Activated CD4-positive, alpha-beta T cell treated with anti-CD3 and anti-CD28 coated beads for 24 hours (primary cell): ENCODE data around the gene MLLT10.
A peak's percentile ranks its signal among the peaks of the same experiment; 100 is the strongest.

Experiments used
- DNase-seq, 2 donors: peaks; one replicate each; pipeline ENCODE4 v3.0.0-alpha.2; 2020; ENCODE audit warnings: low read depth in 2 of 2

Gene MLLT10

DNA sequence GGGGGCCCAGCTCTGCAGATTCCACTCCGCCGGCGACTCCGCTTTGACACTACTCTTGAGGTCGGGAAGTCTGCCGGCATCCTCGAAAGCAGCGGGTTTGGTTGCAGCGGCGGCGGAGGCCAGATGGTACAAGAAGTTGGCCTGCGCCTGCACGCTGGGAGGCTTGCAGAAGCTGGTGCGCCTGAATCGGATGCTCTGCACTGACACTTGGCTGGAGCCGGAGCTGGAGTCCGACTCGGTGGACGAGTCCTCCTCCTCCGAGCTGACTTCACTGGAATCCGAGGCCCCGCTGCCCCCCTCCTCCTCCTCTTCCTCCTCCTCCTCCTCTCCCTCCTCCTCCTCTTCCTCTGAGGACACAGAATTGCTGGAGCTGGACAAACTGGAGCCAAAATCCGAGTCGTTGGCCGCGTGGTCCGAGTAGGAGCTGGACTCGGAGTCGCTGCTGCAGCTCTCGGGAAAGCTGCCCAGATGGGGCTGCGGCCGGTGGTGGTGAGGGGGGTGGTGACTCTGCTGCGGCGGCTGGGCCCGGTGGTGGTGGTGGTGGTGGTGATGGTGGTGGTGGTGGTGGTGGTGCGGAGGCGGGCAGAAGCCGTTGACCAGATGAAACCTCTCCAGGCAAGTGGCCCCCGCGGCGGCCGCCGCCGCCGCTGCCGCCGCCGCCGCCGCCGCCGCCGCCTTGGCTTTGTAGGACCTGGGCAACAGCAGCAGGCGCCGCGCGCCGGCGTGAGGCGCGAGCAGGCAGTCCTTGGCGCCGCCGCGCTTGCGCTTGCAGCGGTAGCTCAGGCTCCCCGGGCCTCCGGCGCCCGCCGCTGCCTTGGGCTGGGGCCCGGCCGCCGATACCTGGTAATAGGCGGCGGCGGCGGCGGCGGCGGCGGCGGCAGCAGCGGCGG is 17.5 kb upstream of the MLLT10 start:
- DNase-seq, result peak in 1 of 2 donors; percentile 33

DNA sequence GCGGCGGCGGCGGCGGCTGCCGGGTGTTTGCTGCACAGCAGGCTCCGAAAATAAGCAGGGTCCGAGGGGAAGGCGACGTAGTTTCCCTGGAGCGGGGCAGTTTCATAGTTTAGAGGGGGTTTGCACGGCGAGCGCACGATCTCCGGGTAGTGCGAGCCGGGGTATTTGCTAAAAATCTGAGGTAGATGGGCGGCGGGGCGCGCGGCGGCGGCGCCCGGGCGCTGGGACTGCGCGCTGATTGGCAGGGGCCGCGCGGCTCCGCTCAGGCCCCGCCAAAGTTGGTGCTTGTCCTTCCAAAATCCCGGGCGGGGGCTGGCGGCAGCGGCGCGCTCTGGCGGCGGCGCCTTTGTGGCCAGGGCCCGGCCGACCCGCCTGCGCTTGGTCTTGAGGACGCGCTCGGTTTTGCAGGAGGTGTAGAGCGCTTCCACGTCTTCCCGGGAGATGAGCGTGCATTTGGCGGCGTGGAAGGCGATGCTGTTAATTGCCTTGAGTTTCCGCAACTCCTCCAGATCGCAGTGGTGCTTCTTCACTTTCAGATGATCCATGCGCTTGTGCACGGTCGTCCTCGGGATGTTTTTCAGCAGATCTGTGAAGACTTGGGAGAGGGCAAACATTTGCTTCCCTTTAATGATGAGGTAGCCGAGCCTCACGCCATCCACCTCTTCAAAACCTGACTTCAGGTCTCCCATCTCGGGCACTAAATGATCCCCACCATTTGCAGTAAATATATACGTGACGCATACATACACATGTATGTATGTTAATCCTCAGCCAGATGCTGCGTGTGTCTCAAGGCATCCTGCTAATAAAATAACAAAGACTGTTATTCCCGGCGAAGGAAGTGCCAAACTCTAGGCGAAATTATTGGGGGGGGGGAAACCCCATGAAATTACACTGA is 16.6 kb upstream of the MLLT10 start:
- no peak for DNase-seq

DNA sequence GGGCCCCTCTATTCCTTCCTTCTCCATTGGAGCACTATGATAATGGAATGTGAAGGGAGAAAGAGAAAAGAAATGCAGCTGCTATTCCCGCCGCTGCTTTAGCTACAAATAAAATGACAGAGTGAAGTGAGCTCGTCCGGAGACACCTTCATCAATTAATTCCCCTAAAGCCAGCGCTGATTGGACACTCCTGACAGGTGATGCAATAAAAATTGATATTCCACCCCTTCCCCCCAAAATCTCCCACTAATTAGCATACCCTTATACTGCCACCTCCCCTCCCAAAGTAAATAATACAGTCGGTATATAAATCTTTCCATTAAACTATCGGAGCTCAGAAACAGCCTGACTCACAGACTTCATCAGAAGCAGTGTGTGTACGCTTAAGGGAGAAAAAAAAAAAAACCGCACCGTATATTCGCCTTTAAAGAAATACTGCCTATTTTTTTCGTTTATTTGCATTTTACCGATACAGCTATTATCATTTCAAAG is 15.8 kb upstream of the MLLT10 start:
- no peak for DNase-seq

DNA sequence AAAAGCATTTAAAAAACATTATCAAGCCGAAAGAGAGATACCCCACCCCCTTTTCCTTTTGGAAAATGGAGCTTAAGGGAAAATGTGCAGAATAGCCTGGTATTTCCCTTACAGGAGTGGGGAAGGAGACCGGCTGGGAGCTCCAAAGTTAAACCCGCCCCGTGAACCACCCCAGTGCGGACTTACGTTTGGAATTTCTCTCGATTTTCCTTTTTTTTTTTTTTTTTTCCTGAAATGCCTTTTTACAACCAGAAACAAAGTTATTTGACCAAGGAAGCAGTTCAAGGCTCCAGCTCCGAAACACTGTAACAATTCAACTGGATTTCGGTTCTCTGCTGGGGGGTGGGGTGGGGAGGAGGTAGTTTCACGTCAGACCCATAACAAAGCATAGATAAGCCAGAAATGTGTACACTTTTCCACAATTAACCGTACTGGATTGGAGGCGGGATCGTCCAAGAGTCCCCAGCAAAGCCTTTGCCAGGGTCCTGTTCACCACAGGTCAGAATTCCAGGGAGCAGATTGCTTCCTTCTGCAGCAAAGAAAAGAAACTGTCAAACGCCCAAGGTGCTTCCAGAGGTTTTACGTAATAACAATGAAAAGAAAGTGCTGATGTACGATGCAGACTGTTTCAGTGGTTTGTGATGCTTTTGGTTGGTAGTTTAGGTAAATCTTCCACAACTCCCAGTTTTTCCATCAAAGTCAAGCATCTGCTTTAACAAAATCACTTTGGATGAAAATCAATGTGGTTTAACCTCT is 15.2 kb upstream of the MLLT10 start:
- DNase-seq, result no peak

DNA sequence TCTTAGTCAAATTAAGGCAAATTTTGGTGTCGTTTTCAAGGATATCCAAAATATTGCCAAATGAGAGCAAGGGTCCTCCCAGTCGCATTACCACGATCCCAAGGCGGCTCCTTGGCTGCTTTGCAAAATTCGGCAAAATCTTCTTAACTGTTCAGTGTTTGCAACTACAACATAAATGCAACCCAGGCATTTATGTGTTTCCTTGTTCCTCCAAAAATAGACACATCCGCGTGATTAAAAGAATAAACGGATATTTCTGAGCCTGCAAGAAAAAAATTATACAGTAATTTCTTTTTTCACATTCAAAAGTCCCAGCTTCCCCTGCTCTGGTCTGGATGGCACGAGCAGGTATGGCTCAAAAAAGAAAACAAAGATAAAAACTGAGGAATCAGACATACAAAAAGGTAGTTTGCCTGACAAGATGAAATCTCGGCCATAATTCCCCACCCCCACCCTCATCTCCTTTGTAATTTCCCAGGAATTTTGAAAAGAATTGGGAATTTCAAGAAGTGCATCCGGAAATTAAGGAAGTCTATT is 14.6 kb upstream of the MLLT10 start:
- DNase-seq, result no peak

- no peak for DNase-seq
These were observed 14.0 kb upstream of the MLLT10 start for GRCh38 chr10:21519941-21520436.

- DNase-seq, result no peak
These were observed 13.5 kb upstream of the MLLT10 start for GRCh38 chr10:21520509-21520908.

- DNase-seq, result no peak
These were observed 13.1 kb upstream of the MLLT10 start for GRCh38 chr10:21520949-21521348.

DNA sequence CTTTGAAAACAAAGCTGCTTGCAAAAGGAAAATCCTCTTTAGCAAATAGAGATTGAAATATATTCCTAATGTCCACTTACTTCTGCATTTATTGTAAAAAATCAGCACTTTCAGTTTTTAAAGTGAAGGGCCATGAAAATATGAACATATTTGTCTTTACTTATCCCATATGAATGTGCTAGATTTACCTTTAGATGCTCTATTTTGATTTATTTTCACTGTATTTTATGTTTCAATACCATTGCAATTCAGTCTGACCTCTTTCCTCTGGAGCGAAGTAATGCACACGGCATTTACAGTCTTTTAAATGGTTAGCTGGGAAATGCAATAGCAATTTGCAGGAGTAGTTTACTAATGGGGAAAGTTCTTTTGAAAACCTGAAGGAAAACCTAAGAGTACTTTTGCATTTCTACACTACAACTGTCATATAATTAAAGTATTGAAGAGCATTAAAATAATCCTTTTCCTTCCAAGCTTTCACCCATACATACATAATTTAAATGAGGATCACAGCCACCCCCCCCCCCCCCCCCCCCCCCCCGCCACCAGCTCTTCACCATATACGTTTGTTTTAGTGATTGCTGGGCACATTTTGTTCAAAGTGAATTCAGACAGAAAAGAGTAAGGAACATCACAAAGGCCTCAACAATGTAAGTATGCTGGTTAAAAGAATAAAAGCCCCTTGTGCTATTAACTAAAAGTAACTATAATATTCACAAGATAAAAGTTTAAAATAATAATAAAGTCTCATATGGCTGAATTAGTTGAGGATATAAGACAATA is 12.1 kb upstream of the MLLT10 start:
- no peak for DNase-seq

DNA sequence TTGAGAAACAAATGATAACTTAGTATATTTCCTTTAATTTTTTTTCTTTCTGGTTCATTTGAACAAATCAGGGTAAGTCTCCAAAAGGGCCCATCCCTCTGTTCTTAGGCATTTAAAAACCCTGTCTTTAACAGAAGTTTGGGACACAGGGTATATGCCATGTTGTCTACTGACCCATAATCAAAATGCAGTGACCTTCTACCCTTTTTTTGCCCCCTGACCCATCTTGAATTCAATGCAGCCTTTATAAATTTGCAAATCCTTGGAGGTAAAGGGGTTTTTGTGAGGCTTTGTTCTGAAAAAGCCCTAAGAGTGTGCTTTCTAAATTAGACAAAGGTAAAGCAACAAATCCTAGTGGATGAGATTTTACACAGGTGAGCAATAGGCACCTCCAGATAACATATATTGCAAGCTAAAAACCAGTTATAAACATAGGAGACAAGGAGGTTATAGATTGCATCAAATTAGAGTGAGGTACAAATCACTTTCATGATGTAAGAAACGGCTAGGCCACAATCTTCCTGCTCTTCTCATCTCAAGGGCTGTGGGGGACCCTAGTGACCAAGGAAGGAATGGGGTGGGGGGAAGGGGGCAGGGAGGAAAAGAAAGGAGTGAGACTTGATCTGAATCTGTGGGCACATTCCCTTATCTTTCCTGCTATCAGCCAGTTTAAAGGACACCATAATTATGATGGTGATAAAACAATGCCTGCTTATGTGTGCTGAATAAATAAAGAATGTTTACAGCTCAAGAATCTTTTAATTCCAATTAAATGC is 11.2 kb upstream of the MLLT10 start:
- DNase-seq, result no peak

DNA sequence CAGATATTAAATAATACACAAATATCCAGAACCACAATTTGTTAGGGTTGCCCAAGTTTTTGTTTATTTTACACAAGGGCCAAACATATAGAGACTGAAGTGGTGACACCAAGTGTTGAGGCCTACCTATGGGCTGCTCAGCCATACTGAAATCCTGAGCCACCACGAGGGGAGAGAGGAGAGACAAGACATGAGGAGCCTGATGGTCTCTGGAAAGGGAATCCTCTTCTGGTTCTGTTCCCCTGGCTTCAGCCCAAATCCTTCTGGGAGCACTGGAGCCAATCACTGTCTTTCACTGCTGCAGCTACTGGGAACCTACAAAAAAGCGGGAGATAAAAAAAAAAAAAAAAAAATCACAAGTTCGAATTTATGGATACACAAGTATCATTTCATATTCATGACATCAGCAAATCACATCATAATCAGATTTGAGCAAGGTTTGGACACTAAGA is 10.4 kb upstream of the MLLT10 start:
- no peak for DNase-seq

DNA sequence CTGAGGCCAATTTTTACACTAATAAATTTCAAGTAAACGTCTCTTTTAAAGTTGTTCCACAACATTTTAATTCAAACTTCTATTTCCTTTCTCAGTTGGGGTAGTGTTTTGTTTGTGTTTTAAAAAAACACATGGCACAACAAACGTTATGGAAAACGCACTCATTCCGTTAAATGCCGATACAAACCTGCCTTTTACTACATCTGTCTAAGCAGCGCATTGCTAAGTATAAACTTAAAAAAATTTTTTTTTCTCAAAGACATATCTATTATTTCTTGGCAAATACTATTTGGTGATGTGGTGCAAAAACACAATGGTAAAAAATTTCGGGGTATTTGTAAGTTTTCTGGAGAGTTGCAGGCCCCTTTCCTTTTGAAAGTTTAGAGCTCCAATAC is 9.9 kb upstream of the MLLT10 start:
- DNase-seq, result no peak

DNA sequence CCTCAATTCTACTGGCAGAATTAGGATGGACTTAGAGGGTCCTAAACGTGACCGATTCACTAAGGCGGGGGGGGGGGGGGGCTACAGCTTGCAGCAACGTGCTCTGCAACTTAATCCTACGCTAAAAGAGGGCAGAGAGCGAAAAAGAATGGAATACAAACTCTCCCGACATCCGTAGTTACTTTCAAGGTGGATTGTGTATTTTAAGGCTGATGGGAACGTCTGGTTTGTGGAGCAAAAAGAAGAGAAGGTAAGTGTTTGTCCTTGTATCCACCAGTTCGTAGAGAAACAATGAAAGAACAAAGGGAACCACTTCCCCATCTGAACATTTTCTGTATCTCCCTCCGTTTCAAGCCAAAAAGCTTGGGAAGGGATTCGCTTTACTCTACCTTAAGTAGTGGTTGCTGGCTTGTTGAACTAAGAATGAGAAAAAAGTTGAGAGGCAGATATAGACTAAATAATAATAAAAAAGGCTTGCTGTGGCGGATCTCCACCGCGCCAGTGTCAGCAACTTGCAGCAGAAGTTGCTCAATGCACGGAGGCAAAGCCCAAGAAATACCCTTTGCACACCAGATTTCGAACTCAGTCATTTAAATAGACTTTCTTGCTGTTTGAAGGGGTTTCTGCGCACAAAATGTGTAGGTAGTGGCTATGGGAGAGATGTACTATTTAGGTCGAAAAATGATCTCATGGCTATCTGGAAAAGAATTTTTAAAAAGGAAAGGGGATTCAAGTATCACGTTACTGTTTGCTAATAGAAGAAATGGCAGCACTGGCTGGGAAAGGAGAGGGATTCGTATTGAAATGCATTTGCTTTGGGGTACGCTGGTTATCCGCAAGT is 9.3 kb upstream of the MLLT10 start:
- no peak for DNase-seq

DNA sequence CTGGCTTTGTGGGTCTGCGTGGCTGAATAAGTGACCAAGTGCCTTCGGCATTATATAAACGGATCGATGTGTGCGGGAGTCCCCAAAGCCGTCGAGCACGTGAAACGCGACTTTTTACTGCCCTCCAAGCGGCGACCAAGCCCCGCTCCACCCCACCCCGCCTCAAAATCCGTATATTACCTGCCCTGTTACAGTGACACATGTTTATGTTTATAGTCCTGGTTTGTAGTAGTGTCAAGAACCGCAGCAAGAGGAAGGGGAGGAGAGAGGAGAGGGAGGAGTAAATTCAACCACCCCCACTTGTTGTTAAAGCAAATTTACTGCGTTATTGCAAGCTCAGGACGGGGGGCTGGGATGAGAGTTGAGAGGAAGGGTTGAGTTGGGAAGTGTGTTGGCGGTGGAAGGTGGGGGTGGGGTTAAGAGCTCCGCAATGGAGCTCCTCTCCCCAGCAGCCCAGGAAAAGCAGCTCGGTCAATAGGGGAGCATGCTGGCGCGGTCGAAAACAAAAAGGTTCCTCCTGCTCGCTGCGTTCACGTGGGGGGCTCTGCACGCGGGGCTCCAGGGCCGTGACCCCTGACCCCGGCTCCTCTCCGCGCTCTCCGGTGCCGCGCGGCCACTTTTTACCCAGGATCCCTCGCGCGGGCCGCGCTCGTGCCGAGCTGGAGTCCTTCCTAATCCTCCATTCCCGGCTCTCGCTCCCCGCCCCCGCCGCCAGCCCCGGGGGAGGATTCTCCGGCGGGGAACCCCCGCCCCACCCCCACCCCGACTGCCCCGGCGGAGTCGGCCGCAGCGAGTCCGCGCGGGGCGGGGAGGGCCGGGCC is 8.5 kb upstream of the MLLT10 start, which contains the start of gene SKIDA1:
Gene SKIDA1, minus strand, starts transcription at position 316 of the 821 bp plus-strand sequence. CDS start 7,860 bp downstream, outside the sequence.
- DNase-seq, result no peak

DNA sequence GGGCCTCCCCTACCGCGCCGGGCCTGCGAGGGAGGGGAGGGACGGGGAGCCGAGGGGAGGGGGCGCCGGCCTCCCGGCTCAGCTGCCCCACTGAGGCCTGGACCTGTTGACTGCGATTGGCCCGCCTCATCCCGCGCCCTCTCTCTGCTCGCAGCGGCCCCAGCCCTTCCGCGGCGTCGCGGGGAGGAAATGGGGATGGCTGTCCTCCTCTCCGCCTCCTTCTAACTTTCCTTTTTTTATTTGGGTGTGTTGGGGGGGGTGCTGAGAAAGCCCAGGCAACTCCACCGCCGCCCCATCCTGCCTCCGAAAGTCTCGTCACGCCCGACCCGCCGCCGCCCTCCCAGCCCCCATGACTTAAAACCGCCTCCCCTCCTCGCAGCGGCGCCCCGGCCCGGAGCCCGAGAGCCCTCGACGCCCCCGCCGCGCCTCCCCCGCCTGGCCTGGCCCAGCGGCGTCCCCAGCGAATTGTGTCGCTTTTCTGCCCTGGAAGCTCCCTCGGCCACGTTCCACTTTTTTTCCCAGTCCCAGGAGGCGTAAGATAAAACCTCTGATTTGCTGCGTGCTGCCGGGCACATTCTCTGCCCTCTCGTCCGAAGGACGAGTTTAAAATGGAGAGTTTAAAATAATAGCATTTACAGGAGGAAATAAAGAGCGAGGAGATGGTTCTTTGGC is 7.7 kb upstream of the MLLT10 start:
- no peak for DNase-seq

GRCh38 chr10:21526860-21527597 is 7.0 kb upstream of the MLLT10 start:
- DNase-seq, result no peak
